GM18907 (cell line): ENCODE results near the gene CYB5A.
A peak's percentile ranks its signal among the peaks of the same experiment; 100 is the strongest.

ENCODE experiments used
- ATAC-seq: cut with Tn5 transposase; IDR thresholded peaks from one replicate; pipeline ENCODE4 v1.9.1; 2021; ENCODE audit warnings: mild to moderate bottlenecking, moderate library complexity; ENCODE audit not compliant: unreplicated experiment

CYB5A gene

DNA sequence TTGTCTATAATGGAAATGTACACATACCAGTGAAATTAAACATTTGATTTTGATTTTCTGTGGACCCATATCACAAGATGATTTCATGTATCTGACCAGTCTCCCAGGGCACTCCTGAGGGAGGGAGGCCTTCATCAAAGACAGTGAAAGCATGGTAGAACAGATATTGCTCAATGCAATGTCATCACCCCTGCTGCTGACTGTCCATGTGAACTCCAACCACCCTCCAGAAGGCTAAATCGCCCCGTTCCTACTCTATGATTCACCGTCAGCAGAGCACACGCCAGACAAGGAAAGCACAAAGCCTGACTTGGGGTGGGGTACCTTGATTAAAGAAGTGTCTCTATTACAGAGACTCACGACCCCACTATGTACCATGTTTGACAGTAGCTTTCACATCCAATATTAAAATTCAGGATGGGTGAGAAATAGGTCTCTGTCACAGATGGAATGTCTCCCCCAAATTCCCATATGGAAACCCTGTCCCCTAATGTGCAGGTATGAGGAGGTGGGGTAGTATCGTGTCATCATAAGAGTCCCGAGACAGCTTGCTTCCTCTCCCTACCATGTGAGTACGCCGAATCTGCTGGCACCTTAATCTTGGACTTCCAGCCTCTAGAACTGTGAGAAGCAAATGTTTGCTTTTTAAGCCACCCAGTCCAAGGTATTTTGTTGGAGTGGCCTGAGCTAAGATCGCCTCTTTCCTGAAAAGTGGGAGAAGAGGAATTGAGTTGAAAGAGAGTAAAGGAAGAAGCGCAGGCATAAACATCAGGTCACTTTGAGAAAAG lies 42.4 kb downstream of the CYB5A start:
- no peak for ATAC-seq

DNA sequence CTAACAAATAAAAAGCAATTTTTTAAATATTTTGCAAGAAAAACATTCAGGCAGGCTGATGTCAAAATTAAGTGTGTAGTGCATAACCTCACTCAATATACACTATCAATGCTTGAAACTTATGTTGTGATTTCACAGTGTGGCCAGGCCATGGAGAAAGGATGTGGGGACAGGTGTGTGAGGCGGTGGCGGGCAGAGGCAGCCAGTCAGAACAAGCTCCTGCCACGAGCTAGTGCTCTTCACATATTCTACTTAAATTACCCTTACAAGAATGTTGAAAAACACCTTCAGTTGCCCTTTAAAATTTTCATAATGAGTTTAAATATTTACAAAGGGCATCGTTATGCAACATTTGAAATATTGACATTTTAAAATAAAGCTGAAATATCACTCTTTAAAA lies 43.2 kb downstream of the CYB5A start:
- ATAC-seq: peak; percentile 99

DNA sequence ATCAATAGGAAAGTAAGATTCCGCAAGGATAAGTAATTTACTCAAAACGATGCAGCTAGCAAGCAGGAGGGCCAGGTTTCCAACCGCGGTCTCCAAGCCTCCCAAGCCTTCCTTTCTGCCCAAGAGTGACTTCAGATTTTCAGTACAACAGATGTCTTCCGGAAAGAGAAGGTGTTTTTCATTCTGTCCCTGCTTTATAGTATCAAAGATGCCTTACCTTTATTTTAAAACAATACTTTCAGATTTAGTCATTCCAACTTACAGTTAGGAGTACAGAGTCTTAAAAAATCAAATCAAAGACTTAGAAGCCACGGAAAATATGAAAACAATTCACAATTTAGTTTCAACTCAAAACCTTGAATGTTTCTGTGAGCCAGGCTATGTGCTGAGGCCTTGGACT lies 43.6 kb downstream of the CYB5A start:
- ATAC-seq: peak; percentile 16

DNA sequence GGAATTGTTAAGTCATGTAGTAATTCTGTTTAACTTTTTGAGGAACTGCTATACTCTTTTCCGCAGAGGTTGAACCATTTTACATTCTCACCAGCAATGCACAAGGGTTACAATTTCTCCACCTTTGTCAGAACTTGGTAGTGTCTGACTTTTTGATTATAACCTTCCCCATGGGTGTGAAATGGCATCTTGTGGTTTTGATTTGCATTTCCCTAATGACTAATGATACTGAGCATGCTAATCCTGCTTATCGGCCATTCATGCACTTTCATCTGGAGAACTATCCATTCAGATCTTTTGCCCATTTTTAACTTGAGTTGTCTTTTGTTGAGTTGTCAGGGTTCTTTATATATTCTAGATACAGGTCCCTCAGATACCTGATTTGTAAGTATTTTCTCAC lies 47.2 kb downstream of the CYB5A start:
- no peak for ATAC-seq

DNA sequence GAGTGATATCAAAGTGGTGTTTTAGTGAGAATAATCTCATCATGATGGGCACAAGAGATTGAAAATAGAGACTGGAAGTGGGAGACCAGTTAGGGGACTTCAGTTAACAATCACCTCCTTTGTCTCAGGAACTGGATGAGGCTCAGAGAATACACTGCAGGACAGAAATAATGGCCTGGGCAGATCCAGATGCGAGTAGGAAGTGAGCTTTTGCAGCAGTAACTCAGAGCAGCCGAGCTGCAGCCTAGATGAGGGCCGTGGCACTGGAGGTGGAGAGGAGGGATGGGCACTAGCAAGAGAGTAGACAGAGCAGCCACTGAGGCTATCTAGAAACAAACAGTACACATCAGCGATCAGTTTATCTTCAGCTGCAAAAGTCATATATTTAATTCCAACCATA lies 48.6 kb downstream of the CYB5A start:
- ATAC-seq: no peak

DNA sequence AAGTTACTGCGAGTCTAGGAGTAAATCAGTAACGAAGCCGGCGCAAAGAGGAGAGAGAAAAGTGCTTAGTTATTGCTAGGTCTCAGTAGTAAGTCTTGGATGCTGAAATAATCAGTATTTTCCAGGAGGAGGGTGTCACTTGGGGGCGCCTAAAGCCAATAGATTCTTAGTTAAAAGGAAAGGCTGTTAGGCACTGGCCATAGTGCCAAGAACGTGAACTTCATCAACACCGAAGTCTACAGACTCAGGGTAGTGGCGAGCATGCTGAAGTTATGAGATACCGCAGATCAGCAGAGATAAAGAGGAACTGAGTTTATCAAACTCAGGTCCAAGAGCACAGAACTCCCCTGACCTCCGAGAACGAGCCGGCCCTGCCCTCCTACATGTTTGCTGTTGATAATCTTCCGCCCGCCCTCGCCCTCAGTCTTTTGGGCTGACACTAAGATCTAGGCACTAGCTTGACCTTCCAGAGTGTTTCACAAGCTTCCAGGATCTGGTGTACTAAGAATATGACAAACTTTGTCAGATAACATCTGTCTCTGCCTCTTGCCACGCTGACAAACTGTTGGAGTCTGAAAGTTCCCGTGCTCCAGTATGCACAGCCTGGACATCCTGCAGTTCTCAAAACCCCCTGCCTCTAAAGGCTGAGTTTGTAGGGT lies 49.2 kb downstream of the CYB5A start:
- ATAC-seq: no peak

DNA sequence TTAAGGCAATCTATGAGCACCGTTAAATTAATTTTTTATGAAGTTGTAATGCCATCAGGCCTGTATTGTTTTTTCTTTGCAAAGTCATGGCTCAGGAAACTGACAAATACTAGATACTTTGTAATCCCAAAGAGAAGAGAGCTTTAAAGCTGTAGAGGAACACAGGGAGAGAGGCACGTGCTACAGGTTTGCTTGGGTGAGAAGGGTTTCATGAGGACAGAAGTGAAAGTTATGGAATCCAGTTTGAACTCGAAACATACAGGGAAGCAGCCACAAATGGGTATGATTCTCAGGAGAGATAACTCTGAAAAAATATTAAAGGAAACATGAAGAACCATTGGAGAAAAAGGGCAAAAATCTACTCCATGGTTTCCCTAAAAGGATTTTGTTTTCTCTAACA lies 49.8 kb downstream of the CYB5A start:
- no peak for ATAC-seq

DNA sequence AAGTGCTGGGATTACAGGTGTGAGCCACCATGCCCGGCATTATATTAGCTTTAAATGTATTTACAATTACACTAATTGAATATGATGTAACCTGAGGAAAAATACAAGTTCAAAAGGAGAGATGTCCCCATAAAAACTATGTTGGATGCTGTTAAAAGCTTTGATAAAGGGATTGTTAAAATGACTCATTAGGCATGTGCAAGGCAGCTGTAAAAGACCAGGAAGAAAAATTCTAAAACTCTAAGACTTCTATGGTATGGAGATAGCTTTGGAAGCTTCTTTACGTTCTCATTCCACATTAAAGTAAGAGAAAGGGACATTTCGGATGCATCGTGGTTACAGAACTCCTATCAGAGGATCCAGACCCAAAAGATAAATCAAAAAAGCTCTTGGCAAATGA lies 50.3 kb downstream of the CYB5A start:
- ATAC-seq: no peak

DNA sequence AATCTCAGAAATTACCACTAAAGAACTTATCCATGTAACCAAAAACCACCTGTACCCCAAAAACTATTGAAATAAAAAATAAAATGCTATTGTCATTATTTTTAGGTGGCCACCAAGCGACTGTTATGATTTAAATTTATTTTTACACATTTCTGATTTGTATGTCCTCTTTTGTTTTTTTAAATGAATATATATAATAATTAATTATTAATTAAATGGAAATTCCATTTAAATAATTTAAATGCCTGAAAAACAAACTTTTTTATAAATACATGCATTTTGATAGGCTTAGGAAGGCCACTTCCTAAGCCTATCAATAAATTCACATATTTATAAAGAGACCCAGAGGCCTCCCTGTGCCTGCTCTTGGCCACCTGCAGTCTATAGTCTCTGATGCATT lies 52.2 kb downstream of the CYB5A start:
- no peak for ATAC-seq

DNA sequence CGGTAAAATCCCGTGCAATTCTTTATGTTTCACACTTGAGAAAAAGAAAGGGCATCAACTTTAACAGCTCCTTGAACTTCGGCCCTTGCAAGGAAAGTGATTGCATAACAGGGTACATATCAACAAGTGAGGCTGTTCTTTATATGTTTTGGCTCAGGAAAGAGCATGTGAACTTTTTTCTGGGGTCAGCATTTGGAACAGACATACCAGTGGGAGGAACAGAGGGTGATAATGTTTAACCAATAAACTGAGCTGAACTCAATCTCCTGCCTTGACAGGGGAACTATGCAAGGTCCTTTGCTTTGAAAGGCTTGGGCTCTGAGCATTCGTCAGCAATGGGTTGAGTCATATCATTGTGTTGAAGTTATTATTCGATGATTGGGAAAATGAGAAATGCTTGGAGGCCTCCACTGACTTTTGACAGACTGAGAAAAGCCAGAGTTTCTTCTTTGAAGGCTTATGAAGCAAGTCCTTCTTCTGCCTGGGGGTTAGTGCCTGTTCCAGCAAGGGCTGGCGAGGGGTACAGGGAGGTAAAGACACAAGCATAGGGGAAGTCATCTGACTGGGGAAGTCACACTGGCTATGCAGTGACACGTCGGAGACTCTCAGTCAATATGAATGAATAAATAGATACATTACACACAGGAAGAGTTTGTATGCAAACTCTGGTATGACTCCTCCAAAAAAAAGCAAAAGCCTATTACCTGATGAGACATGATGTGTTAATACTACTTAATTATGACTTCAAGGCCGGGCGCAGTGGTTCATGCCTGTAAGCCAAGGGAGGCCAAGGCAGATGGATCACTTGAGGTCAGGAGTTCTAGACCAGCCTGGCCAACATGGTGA lies 57.2 kb downstream of the CYB5A start:
- ATAC-seq: no peak

DNA sequence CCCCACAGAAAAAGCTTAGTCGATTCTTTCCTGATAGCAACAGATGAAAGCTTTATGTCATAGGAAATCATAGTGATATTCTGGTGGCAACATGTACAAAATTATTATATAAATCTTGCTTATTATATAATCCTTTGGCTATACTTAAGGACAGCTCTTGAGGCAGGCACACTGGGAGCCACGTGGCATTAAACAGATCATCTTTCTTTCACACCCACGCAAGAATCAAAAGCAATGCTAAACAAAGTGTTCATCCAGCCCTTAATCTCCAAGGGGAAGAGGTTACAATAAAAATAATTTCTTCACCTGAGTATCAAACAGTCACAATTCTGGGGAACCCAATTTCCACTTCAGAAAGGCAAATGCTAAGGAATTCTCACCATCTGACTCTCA lies 57.8 kb downstream of the CYB5A start:
- no peak for ATAC-seq

DNA sequence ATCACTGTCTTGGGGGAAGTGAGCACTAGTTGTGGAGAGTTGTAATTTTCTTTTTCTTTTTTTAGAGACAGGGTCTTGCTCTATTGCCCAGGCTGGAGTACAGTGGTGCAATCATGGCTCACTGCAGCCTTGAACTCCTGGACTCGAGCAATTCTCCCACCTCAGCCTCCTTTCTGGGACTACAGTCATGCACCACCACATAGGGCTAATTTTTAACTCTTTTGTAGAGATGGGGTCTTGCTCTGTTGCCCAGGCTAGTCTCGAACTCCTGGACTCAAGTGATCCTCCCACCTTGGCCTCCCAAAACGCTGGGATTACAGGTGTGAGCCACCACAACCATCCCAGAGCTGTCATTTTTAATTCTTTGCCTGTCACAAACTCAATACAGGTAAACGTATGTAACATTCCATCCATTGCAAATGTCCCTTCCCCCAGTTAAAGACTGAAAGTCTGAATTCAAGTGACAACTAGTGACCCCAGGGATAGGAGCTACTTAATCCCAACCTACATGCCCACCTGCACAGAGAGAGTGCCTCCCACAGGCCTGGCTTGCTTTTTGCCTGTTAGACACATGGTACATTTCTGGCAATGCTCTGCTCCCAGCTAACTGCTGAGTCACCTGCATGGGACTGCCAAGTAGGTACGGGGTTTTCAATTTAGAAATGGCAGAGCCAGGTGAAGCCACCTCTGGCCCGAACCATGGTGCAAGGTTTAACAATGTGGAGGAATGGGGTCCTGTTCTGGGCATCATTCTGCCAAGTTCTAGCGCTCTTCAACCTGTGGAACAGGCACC lies 60.6 kb downstream of the CYB5A start:
- no peak for ATAC-seq

DNA sequence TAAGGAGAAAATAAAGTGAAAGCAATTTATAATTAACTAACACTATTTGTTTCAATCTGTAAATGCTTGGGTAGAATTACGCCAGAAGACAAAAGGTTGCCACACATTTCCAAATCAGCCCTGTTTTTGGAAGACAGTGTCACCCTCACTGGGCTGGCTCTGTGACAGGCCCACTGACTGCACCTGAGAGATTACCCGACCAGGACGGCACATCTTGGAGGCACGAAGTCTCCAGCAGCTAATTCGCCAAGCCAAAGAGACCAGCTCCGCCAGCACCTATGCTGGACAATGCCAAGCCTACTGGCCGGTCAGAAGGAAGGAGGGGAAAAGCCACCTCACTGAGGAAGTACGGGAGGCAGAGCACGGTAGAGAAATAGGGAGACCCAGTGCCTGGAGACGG lies 61.9 kb downstream of the CYB5A start:
- no peak for ATAC-seq

DNA sequence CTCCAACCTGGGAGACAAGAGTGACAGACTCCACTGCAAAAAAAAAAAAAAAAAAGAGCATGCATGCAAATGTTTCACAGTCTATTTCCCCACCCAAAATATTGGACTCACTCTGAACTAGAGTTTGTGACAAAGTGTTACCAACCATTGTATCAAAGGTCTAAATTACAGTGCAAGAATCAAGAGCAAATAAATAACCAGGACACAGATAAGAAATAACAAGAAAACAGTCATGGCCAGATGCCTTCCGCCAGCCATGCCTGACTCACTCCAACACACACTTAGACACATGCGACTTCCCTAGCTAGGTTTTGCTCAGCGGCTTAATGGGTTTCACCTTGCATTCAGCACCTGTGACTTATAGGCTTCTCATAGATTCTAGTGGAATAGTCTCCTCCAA lies 62.8 kb downstream of the CYB5A start:
- no peak for ATAC-seq

DNA sequence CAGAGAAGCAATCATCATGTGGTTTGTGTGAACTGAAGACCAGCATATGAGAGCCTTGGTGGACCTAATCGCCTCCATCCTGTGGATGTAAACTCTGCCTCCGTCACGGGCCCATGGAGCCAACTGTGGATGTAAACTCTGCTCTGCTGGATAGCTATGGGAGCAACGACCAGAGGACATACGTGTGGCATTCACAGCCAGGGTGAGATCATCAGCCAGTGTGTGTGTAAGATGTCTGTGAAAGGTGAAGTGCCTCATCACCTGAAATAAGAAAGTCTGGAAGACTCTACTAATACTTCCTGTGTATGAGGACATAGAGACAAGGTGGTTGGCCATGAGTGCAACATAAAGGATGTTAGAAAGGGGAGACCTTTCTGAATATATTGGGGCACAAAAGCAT lies 63.5 kb downstream of the CYB5A start:
- ATAC-seq: no peak

DNA sequence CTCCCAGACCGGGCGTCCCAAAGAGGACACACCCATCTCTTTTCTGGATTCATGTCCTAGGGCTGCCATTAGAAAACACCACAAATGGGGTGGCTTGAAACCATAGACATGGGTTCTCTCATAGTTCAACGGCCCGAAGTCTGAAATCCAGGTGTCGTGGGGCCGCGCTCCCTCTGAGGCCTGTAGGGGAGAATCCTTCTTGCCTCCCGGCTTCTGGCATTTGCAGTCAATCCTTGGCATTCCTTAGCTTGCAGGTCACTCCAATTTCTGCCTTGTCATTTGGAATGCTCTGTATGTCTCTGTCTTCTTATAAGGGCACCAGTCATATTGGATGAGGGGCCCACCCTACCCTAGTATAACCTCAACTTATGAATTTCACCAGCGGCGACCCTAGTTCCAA lies 65.1 kb downstream of the CYB5A start:
- ATAC-seq: no peak

DNA sequence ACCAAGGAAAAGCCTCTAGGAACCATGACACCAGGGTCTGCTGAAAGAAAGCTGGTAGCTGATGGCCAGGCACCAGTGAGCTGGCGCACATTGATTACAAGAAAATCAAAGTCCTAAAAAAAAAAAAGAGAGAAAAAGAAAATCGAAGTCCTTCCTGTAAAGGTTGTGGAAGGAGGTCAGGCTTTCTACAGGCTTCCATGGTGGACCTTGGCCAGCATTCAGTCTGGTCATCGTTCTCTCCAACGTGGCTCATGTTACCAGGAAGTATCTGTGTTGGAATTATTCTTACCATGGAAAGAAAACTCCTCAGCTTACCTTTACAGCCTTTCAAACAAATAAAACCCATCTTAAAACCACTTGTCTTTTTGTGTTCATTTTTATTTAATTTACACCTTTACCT lies 65.6 kb downstream of the CYB5A start:
- no peak for ATAC-seq

DNA sequence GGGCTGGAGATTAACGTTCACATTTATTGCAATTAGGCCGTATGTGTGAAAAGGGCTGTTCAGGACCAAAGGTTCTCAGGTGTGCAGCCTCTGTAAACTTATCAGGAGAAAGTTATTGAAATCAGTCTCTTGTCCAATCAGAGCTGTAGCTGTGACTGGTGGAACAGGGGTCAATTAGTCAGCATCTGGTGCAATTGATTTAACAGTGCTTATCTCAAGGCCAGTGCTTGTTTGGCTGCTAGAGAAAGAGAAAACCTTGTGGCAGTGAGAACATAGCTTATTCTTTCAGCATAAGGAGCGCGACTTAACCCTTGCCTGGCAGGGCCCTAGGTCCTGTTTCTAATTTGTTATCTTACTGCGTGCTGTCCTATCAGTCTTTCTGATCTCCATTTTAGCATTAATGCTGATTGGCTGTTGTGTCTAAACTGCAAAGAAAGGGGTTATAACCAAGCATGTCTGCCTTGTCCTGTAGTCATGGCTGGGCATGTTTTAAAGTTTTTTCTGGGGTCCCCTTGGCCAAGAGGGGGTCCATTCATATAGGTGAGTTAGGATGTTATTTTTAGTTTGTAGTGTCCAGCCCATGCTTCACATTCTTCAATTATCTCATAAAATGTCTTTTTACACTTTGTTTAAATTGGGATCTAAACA lies 66.4 kb downstream of the CYB5A start:
- no peak for ATAC-seq

DNA sequence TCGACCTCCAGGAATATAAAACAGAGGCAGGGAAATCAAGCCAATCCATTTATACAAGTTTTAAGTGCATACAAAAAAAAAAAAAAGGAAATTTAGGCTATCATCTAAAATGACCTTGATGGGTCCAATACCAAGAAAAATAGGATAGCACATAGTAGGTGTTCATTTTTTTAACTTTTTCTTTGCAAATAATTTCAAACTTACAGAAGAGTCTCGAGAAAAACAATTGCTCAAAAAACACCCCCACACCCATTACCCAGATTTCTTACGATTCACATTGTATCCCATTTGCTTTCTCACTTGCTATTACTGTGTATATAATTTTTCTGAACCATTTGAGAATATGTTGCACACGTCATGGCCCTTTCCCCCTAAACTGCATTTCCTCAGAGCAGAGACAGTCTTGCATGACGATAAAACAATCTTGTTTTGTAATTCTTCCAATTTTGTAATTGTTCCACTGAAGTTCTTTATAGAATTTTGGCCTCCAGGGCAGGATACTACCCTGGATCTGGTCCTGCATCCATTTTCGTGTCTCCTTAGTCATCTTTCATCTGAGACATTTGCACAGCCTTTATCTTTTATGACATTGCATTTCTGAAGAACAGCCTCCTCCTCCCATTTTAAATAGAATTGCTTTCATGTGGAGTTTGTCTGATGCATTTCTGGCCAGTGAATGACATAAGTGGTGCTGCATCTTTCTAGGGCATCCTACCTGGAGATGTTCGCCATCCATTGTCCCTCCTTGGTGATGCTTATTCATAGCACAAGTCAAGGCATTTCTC lies 68.9 kb downstream of the CYB5A start:
- no peak for ATAC-seq

DNA sequence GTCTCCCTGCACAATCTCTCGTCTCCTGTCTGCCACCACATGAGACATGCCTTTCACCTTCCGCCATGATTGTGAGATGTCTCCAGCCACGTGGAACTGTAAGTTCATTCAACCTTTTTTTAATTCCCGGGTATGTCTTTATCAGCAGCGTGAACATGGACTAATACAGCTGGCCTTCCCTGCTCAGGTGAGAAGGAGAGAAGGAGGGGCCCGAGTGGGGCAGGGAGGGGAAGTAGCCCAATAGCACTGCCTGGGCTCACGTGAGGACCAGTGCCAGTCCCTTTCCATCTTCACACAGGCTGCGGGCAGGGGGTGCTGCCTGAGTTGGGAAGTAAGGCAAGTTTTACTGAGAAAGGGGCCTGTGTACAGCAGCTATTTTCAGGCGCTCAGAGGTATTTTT lies 70.7 kb downstream of the CYB5A start:
- no peak for ATAC-seq
